CD14-positive monocyte (primary cell): ENCODE measurements around the gene FAU. TPM values are rescaled to one million over a fixed set of nuclear protein-coding genes. Genes with fewer than 3 reads are reported as not detected.

Experiments
- DNase-seq, 3 donors: peaks; one replicate each; pipeline ENCODE4 v3.0.0-alpha.2; 2011 to 2022
- H2AFZ ChIP-seq: 2 replicates; pipeline ENCODE4 v1.6.0; 2012; ENCODE audit warnings: mild to moderate bottlenecking, low read depth, low read length, inconsistent platforms; ENCODE audit not compliant: insufficient read depth, poor library complexity, severe bottlenecking
- H3K27ac ChIP-seq, 2 donors: 1 replicate in 1 of 2; 2 replicates in 1 of 2; pipeline ENCODE4 v1.5.1; 2012 to 2013; ENCODE audit warnings: low read length in 2 of 2, control low read depth in 1 of 2, inconsistent platforms in 1 of 2, low read depth in 1 of 2, mild to moderate bottlenecking in 1 of 2
- H3K27me3 ChIP-seq, 2 donors: one replicate each; pipeline versions ENCODE4 v1.6.0 to v1.6.1; 2011 to 2013; ENCODE audit warnings: low read length in 2 of 2; ENCODE audit not compliant: control insufficient read depth in 2 of 2, insufficient read depth in 2 of 2
- H3K36me3 ChIP-seq, 2 donors: replicated peaks in 1 of 2; 1 replicate in 1 of 2; 2 replicates in 1 of 2; pipeline versions ENCODE4 v1.5.1 to v1.6.1; 2012 to 2013; ENCODE audit warnings: low read length in 2 of 2, control low read depth in 1 of 2, inconsistent platforms in 1 of 2, mild to moderate bottlenecking in 1 of 2; ENCODE audit not compliant: insufficient read depth in 2 of 2, control insufficient read depth in 1 of 2
- H3K4me1 ChIP-seq, 2 donors: 1 replicate in 1 of 2; 2 replicates in 1 of 2; pipeline versions ENCODE4 v1.5.1 to v1.6.1; 2012 to 2013; ENCODE audit warnings: low read length in 2 of 2, control low read depth in 1 of 2, inconsistent platforms in 1 of 2, mild to moderate bottlenecking in 1 of 2, moderate library complexity in 1 of 2; ENCODE audit not compliant: insufficient read depth in 2 of 2, control insufficient read depth in 1 of 2
- H3K4me2 ChIP-seq: replicated peaks from 2 replicates; pipeline ENCODE3; 2012; ENCODE audit warnings: low read length, moderate library complexity, mild to moderate bottlenecking; ENCODE audit not compliant: poor library complexity, severe bottlenecking; ENCODE audit errors: extremely low read depth
- H3K4me3 ChIP-seq, 3 experiments: fragments of 200-600 bp in 1 of 3; sonication (generic) in 1 of 3; replicated peaks in 1 of 3; 1 replicate in 2 of 3; 2 replicates in 1 of 3; pipeline ENCODE4 v1.5.1; 2011 to 2013; ENCODE audit warnings: low read length in 3 of 3, mild to moderate bottlenecking in 3 of 3, control low read depth in 2 of 3, low read depth in 2 of 3, inconsistent platforms in 1 of 3, moderate library complexity in 1 of 3
- H3K79me2 ChIP-seq: 2 replicates; pipeline ENCODE4 v1.6.0; 2012; ENCODE audit warnings: mild to moderate bottlenecking, control low read depth, inconsistent platforms, low read length, moderate library complexity; ENCODE audit not compliant: insufficient read depth
- H3K9ac ChIP-seq: 2 replicates; pipeline ENCODE4 v1.6.0; 2017; ENCODE audit warnings: low read length, mild to moderate bottlenecking; ENCODE audit not compliant: insufficient read depth, poor library complexity, severe bottlenecking
- H3K9me3 ChIP-seq, 2 donors: replicated peaks in 1 of 2; 1 replicate in 1 of 2; 2 replicates in 1 of 2; pipeline versions ENCODE4 v1.5.1 to v1.6.1; 2012 to 2013; ENCODE audit warnings: low read length in 2 of 2, control low read depth in 1 of 2; ENCODE audit not compliant: control insufficient read depth in 1 of 2, insufficient read depth in 1 of 2
- H4K20me1 ChIP-seq: 2 replicates; pipeline ENCODE4 v1.6.0; 2012; ENCODE audit warnings: mild to moderate bottlenecking, low read length, control low read depth, moderate library complexity; ENCODE audit not compliant: insufficient read depth
- H3K27ac Mint-ChIP-seq, 7 donors: one replicate each; pipeline ENCODE4 v1.8.0; 2020; ENCODE audit warnings: mild to moderate bottlenecking in 7 of 7, mixed read lengths in 7 of 7, moderate library complexity in 6 of 7, inconsistent platforms in 2 of 7
- H3K27me3 Mint-ChIP-seq, 3 donors: one replicate each; pipeline ENCODE4 v1.8.0; 2021 to 2022; ENCODE audit warnings: low read depth in 3 of 3, mild to moderate bottlenecking in 3 of 3, mixed read lengths in 3 of 3, moderate library complexity in 3 of 3, inconsistent platforms in 1 of 3
- H3K36me3 Mint-ChIP-seq, 2 donors: one replicate each; pipeline ENCODE4 v1.8.0; 2020; ENCODE audit warnings: mixed read lengths in 2 of 2, inconsistent platforms in 1 of 2, mild to moderate bottlenecking in 1 of 2
- H3K4me1 Mint-ChIP-seq: one replicate; pipeline ENCODE4 v1.8.0; 2020; ENCODE audit warnings: mild to moderate bottlenecking, mixed read lengths
- H3K4me3 Mint-ChIP-seq, 2 donors: one replicate each; pipeline ENCODE4 v1.8.0; 2020; ENCODE audit warnings: mild to moderate bottlenecking in 2 of 2, mixed read lengths in 2 of 2, moderate library complexity in 1 of 2
- H3K9me3 Mint-ChIP-seq, 7 donors: one replicate each; pipeline ENCODE4 v1.8.0; 2020 to 2022; ENCODE audit warnings: mixed read lengths in 7 of 7, mild to moderate bottlenecking in 6 of 7, moderate library complexity in 6 of 7, inconsistent platforms in 2 of 7
- WGBS: methylation state at CpG from one replicate; pipeline ENCODE4 v1.1.5; 2013; ENCODE audit warnings: missing lambda C conversion rate; ENCODE audit not compliant: insufficient coverage; 5-methylcytosine and 5-hydroxymethylcytosine counted together
- intact Hi-C, 2 donors: fragments of 100-400 bp; cut with micrococcal nuclease; formaldehyde crosslinking; loops; one replicate each; pipeline versions ENCODE4 v1.15.0 to v1.15.1; 2023
- polyA plus RNA-seq, 3 donors: library from polyadenylated mRNA; depleted of rRNA in 1 of 3; unstranded in 2 of 3; stranded (reverse) in 1 of 3; fragments of 300-500 nt in 2 of 3; fragments of >200 nt in 1 of 3; fragmentation: Illumina TruSeq in 2 of 3; gene quantifications; 1 replicate in 2 of 3; 2 replicates in 1 of 3; pipeline ENCODE4 v1.2.3, GENCODE V29; 2012 to 2021
- TF ChIP-seq, protein P1 (sequence below): fragments of 200-600 bp; IDR thresholded peaks from one replicate; pipeline ENCODE4 v1.8.0; 2022; ENCODE audit warnings: antibody characterized with exemption, mild to moderate bottlenecking

FAU gene
- polyA plus RNA-seq, 3 donors, result 668 to 818 (median 799) TPM

GRCh38 chr11:65089621-65090020 is 32.3 kb downstream of the FAU start:
- peaks cover 11% of the 10 kb centered on the region for H3K4me1 Mint-ChIP-seq
- Histone ChIP-seq H2AFZ (no peak overlapping the region), H3K9me3 (no peaks in the 10 kb centered on the region), H3K4me2 (no peak overlapping the region), H3K79me2 (peaks cover 12% of the 10 kb centered on the region), H3K27me3 (no peaks in the 10 kb centered on the region), H3K27ac (no peak overlapping the region), H3K4me1 (peaks cover 8 to 12% of the 10 kb centered on the region in 2 donors), H3K9ac (no peak overlapping the region), H3K4me3 (no peak overlapping the region), H3K36me3 (peaks cover 33 to 48% of the 10 kb centered on the region in 2 donors), H4K20me1 (no peaks in the 10 kb centered on the region)
- no peak overlapping the region for H3K27ac Mint-ChIP-seq
- 90% methylated on average over 4 of the region's 4 CpGs for WGBS
- H3K4me3 Mint-ChIP-seq, result no peak overlapping the region
- no peak for DNase-seq
- peaks cover 43 to 54% of the 10 kb centered on the region in 2 donors for H3K36me3 Mint-ChIP-seq
- TF ChIP-seq, protein P1, sequence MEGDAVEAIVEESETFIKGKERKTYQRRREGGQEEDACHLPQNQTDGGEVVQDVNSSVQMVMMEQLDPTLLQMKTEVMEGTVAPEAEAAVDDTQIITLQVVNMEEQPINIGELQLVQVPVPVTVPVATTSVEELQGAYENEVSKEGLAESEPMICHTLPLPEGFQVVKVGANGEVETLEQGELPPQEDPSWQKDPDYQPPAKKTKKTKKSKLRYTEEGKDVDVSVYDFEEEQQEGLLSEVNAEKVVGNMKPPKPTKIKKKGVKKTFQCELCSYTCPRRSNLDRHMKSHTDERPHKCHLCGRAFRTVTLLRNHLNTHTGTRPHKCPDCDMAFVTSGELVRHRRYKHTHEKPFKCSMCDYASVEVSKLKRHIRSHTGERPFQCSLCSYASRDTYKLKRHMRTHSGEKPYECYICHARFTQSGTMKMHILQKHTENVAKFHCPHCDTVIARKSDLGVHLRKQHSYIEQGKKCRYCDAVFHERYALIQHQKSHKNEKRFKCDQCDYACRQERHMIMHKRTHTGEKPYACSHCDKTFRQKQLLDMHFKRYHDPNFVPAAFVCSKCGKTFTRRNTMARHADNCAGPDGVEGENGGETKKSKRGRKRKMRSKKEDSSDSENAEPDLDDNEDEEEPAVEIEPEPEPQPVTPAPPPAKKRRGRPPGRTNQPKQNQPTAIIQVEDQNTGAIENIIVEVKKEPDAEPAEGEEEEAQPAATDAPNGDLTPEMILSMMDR, result no peak
- no peaks in the 10 kb centered on the region for H3K9me3 Mint-ChIP-seq
- H3K27me3 Mint-ChIP-seq, result peaks cover 0 to 3% (median 0%) of the 10 kb centered on the region in 3 donors
- intact Hi-C loops, result loop anchor here in 1 of 2 donors (5.0 kb wide), 1 partner anchor 57 kb away; no protein-coding TSS in a partner anchor

- no peaks in the 10 kb centered on the region for H3K27me3 ChIP-seq
- no peak for DNase-seq
- TF ChIP-seq, protein P1, result no peak
- peaks cover 0 to 2% (median 0%) of the 10 kb centered on the region in 7 donors for H3K9me3 Mint-ChIP-seq
- no peak overlapping the region for H3K27ac Mint-ChIP-seq
- no peak overlapping the region for H3K9ac ChIP-seq
- H3K4me3 Mint-ChIP-seq, result no peak overlapping the region
- H3K79me2 ChIP-seq, result peaks cover 28% of the 10 kb centered on the region
- 95% methylated on average over 7 of the region's 15 CpGs for WGBS
- H3K36me3 ChIP-seq, result peaks cover 33 to 48% of the 10 kb centered on the region in 2 donors
- H3K4me1 Mint-ChIP-seq, result peaks cover 23% of the 10 kb centered on the region
- no peak overlapping the region for H3K27ac ChIP-seq
- no peaks in the 10 kb centered on the region for H3K9me3 ChIP-seq
- H3K4me3 ChIP-seq, result no peak overlapping the region
- peaks cover 43 to 54% of the 10 kb centered on the region in 2 donors for H3K36me3 Mint-ChIP-seq
- intact Hi-C loops, result loop anchor here in 1 of 2 donors (5.0 kb wide), 1 partner anchor 56 kb away; no protein-coding TSS in a partner anchor
- no peak overlapping the region for H2AFZ ChIP-seq
- H3K4me1 ChIP-seq, result peaks cover 19 to 25% of the 10 kb centered on the region in 2 donors
- no peak overlapping the region for H3K4me2 ChIP-seq
- no peaks in the 10 kb centered on the region for H4K20me1 ChIP-seq
- H3K27me3 Mint-ChIP-seq, result peaks cover 0 to 3% (median 0%) of the 10 kb centered on the region in 3 donors
These were observed 34.1 kb downstream of the FAU start for GRCh38 chr11:65087827-65088226.
